AG10803 (cell line): ENCODE results near the gene SPCS2.

Source experiments
- DNase-seq: peaks from one replicate; pipeline ENCODE4 v3.0.0; 2010; ENCODE audit warnings: low read depth
- H3K4me3 ChIP-seq: 2 replicates; pipeline ENCODE4 v1.5.1; 2011; ENCODE audit warnings: mild to moderate bottlenecking, low read length, control low read depth
- TF ChIP-seq, protein P1 (sequence below): conservative IDR thresholded peaks from 2 replicates; pipeline ENCODE4 v1.5.1; 2011; ENCODE audit warnings: mild to moderate bottlenecking, low read length, control low read depth, inconsistent platforms

The SPCS2 gene

DNA sequence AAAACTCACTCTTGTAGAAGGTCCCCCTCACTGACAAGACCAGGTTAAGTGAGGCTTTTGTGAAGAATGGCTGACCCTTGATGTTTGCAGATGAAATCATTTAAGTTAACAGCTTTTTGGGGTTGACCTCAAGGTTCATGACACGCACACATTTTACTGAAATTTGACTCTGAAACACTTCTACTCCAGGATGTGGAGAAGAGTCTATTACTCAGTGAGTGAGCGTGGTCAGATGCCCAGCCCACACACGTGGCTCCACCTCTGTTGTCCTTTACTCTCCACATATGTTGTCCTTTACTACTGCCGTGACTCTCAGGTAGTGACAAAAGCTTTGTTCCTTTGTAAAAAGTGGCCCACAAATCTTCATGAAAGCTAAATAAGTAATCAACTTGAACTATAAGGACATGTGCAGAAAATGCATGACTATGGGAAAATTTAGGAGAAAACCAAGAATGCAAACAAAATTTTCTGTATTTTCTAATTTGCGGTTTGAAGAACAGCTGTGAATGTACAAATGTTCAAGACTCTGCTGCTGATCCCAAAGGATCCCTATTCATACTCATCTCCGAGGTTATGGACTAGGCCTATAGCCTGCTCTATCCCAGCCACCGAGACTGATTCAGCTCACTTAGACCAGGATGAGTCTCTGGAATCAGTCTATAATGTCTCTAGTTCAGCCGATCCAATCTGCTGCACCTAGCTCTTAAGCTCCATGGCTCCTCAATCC, 22.6 kb upstream of the SPCS2 start:
- H3K4me3 ChIP-seq: no peak overlapping the region
- DNase-seq: peak; percentile 85

DNA sequence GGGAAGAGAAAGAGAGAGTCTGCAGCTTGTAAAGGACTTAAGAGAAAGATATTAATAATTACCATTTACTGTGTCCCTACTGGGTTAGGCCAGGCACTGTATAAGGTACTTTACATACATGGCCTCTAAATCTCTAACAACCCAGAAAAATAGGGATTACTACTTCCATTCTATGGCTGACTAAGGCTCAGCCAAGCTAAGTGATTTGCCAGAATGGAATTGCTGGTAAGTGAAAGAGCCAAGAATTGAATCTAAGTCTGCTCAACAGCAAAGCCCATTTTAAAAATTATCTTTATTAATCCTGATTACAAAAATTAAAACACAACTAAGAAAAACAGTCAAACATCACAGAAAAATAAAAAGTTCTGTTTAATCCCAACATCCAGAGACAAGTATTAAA, 21.6 kb upstream of the SPCS2 start:
- TF ChIP-seq, protein P1, sequence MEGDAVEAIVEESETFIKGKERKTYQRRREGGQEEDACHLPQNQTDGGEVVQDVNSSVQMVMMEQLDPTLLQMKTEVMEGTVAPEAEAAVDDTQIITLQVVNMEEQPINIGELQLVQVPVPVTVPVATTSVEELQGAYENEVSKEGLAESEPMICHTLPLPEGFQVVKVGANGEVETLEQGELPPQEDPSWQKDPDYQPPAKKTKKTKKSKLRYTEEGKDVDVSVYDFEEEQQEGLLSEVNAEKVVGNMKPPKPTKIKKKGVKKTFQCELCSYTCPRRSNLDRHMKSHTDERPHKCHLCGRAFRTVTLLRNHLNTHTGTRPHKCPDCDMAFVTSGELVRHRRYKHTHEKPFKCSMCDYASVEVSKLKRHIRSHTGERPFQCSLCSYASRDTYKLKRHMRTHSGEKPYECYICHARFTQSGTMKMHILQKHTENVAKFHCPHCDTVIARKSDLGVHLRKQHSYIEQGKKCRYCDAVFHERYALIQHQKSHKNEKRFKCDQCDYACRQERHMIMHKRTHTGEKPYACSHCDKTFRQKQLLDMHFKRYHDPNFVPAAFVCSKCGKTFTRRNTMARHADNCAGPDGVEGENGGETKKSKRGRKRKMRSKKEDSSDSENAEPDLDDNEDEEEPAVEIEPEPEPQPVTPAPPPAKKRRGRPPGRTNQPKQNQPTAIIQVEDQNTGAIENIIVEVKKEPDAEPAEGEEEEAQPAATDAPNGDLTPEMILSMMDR: no peak
- peak; percentile 52 for DNase-seq

More for the DNA sequence above, 22.6 kb upstream of the SPCS2 start:
- TF ChIP-seq, protein P1: no peak

DNA sequence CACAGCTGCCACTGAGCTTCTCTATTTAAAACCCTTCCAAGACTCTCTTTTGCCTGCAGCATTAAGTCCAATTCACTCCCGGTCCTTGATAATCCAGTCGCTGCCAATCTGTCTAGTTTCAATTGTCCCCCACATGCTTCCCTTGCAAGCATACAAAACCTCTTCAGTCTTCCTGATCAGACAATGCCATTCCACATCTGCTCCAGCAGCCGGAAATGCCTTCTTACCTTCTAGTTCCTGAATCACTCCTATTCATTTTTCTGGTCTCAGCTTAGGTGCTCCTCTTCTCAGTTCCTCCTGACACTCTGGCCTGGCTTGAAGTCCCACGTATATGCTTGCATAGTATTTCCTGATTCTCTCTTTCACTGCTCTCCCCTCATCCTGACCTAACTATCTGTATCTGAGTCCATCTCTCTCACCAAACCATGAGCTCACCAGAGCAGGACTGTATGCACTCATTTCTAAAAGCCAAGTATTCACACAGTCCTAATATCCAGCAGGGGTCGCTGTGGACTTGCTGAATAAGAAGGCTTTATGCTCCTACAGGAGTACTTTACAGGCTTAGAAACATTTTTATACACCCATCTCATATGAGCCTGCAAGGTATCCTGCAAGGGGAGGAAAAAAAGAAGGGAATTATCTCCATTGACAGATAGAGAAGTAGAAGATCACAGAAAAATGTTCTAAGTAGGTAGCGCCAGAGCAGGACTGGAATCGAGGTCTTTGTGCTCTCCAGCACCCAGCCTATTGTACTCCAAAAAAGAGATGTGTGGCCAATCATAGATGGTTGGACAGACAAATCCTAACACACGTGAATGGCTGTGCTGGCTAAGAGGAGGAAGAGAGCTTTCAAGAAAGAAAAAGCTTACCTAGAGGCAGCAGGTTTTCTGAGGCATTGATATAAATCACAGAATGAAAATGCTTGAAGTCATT, 19.4 kb upstream of the SPCS2 start:
- TF ChIP-seq, protein P1: peak; percentile 94
- DNase-seq: peak; percentile 93
- no peak overlapping the region for H3K4me3 ChIP-seq

More for the DNA sequence above, 21.6 kb upstream of the SPCS2 start:
- no peak overlapping the region for H3K4me3 ChIP-seq

DNA sequence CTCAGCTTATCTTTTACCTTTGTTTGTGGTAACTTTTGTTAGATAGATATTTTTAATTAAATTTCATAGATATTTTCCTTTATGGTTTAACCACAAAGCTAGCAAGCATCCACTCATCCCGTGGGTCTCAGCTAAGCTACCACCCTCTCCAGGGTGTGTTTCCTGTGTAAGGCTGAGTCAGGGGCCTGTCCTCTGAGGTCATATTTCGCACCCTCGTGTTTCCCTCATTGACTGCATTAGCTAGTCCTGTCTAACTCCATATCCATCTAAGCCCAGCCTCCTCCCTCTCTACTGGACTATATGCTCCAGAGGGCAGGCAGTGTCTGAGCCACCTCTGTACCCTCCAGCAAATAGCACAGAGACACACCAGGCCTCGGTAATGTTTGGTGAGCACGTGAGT, 16.9 kb upstream of the SPCS2 start:
- TF ChIP-seq, protein P1: no peak
- DNase-seq: no peak
- H3K4me3 ChIP-seq: no peak overlapping the region

DNA sequence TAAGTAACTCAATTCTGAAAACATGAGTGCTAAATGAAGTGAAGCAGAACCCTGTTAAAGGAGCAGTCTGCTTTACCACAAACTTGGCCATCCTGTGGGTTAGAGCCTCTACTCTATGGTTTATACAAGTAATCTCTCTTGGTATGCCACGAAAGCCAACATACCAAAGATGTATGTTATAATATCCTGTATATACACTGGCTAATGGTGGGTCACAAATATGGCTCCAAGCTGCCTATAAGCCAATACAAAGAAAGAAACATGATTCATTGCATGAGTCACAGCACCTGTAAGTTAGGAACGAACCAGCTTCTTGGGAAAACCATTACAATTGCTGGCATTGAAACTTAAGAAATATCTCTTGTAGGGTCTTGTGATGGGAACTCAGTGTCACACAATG, 16.3 kb upstream of the SPCS2 start:
- peak; percentile 22 for DNase-seq
- no peak overlapping the region for H3K4me3 ChIP-seq
- TF ChIP-seq, protein P1: no peak

DNA sequence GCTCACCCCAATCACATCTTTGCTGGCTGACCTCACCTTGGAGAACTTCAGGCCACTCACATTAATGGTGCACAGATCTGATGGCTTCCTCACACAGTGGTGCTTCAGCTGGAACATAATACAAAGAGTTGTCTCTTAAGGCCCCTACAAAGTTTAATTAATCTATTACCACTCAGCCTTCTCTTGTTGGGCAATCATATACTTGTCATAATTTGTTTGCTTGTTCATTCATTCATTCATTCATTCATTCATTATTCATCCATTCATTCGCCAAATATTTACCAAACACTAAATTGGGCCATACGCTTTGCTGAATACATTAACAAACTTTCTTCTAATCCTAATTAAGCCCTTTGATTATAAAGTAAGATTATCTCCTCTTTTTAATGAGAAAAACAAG, 15.3 kb upstream of the SPCS2 start:
- no peak overlapping the region for H3K4me3 ChIP-seq
- no peak for DNase-seq
- TF ChIP-seq, protein P1: no peak
